Measurements from ENCODE around the gene AIG1.

AIG1 gene

DNA sequence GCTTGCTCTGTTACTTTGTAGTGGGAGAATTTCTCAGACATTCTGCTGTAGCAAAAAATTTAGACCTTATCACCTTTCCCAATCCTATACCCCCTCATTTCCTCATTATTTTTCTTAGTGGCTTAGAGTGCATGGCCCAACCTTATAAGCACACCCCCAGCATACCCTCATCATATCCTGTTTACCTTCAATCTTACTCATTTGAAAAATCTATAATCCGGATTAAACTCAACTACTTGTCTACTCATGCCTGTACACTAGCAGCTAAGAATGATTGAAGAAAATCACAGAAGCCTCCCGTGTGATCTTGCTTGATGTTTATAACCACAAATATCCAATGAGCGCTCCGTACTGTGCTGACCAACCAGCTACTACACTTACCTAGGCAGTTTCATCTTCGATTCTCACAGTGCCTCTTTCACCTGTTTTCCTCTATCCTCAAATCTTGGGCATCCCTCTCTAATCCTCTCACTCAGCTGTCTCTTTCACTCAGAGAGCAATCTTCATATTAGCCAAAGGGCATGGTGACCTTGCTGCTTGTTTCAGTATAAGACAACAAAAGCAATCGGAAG lies 36.6 kb downstream of the AIG1 start:
- DNase-seq (ENCODE audit: low read depth) = no peak

GRCh38 chr6:143098054-143098671 lies 37.5 kb downstream of the AIG1 start:
- DNase-seq (ENCODE audit: low read depth) = no peak

DNA sequence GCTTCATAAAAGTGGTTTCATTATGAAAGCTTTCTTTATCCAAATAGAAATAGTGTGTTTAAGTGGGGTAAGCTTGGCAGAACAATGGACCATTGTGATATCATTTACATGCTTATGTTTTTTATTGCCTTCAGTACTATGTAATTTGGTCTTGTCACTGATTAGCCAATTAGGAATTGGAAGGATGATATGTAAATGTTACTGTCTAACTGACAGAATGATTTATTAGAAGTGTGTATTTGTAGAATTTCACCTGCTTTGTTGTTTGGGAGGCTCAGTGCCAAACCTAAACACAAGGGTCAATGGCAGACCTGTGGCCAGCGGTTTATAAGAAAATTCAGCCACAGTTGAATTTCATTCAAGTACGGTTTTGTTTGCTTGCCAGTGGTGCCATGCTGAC lies 39.0 kb downstream of the AIG1 start:
- DNase-seq (ENCODE audit: low read depth) = no peak

DNA sequence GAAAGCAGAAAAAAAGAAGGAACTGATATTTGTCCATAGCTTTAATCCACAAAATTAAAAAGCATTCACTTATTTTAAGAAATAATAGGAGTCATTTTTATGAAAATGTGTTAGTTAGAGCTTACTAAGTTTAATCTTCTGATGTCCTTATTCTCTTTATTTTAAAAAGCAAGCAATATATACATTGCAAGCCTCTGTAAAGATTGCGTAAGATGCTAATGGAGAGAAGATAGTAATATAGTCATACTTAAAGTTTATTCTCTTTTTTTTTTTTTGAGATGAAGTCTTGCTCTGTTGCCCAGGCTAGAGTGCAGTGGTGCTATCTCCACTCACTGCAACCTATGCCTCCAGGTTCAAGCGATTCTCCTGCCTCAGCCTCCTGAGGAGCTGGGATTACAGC lies 39.7 kb downstream of the AIG1 start:
- no peak for DNase-seq (ENCODE audit: low read depth)

DNA sequence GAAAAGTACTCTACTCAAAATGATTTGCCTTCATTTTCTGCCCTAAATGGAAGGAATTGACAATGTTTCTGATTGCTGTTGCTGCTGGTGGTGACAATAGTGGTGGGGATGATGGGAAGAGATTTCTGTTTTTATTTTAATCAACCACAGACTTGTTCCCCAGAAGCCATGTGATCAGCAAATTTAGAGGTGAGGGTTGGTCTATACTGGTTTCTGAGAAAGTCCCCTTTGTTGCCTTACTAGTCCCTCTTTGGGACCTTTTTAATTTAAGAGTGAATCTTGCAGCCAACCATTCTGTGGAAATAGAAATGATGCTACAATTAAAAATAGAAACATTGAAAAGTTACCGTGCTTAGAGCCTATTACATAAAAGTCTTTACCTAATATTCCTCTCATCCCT lies 43.2 kb downstream of the AIG1 start:
- DNase-seq (ENCODE audit: low read depth) = no peak

DNA sequence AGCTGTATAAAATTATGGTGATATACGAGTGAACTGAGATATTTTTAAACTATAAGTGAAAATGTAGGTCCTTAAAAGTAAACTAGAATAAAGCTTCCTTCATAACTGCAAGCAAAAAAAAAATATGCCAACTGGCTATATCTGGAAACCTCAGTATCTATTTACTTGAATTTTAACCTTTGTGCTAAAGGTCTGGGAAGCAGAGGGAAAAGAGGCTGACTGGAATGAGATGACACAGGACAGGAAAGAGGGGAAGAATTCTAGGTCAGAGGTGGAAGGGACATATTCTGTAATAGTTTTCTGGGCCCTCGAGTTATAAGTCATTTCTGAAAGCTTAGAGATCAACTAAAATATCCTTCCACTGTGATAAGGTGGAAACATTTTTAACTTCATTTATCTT lies 46.8 kb downstream of the AIG1 start:
- DNase-seq (ENCODE audit: low read depth) = no peak

- no peak for DNase-seq (ENCODE audit: low read depth)
Measured at GRCh38 chr6:143107911-143108761, 47.4 kb downstream of the AIG1 start.

DNA sequence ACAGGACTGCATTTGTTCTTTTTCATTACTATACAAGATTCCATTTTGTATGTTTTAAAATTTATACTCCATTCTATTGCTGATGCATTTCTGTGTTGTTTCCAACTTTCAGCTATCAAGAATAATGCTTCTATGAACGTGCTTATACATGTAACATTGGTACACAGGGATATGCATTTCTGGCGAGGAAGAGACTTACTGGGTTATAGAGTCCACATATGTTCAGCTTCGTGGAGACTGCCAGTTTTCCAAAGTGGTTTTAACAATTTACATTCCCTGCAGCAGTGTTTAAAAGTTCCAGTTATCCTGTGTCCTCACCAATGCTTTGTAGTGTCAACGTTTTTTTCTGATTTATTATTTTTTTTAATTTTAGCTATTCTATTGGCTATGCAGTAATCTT lies 48.5 kb downstream of the AIG1 start:
- DNase-seq (ENCODE audit: low read depth) = no peak

DNA sequence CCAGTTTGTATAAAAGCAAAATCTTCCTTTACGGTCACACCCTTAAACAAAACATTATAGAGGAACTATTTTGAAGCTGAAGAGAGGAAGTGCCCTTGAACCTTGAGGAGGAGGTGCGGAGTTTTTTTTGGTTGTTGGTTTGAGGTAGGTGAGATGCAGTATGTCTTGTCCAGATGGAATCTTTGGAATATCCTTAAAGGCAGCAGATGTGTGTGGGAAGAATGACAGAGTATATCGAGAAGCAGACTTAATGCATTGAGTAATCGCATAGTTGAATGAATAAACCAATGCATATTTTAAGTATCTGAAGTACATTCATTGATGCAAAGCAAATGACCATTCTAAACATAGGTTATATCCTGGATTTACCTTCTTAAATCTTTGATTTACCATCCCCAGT lies 49.9 kb downstream of the AIG1 start:
- no peak for DNase-seq (ENCODE audit: low read depth)

DNA sequence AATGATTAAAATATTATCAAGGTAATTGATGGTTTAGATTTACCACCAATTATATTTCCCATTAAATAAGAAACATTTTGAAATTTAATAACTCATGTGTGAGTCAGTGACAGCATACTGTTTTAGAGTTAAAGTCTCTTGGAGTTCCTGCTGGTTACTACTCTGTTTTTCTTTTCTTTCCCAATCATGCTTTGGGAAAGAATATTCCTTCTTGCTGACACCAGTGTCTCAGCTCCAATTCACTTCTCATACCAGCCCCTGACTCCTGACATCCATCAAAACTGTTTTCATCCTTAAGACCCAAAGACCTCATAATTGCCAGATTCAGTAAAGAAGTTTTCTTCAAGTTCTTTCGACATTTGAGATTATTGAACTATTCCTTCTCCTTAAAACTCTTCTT lies 50.3 kb downstream of the AIG1 start:
- DNase-seq (ENCODE audit: low read depth) = no peak

GRCh38 chr6:143111443-143111842 lies 50.8 kb downstream of the AIG1 start:
- DNase-seq (ENCODE audit: low read depth) = no peak

DNA sequence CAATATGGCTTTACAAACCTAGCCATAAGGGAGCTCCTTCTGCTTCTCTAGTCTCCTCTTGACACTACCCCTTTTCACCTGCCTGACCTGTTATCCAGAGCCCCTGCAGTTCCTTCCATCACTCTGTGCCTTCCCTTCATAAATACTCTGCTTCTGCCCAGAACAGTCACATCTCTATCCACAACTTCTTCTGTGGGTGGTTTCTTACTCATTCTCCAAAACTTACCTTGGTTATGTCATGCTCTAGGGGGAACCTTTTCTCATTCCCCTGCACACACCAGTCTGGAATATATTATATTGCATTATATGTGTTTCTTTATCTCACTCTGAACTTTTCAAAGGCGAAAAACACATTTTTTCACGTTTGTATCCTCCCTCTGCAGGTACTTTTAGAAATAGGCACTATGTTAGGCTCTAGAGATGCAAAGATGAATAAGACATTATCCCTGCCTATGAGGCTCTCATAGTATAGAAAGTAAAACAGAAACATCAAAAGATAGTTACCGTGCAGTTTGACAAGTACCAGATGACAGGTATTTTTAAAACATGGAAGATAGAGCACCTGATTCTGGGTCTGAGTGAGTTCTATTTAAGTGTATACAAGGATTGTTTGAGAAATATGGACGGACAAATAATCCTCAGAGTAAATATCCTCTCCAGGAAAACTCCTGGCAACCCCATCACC lies 51.5 kb downstream of the AIG1 start:
- no peak for DNase-seq (ENCODE audit: low read depth)

DNA sequence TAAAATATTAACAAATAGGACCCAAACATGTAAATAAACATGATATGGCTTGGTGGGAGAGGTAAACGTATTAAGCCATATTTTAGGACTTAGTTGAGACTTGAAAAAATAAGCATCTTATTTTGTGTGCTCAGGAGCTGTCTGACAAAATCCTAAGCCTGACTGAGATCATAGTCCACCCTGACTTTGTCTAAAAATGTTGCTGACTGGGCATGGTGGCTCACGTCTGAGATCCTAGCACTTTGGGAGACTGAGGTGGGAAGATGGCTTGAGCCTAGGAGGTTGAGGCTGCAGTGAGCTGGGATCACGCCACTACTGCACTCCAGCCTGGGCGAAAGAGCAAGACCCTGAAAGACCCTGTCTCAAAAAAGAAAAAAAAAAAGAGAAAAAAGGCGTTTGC lies 52.1 kb downstream of the AIG1 start:
- DNase-seq (ENCODE audit: low read depth) = no peak

GRCh38 chr6:143115728-143116127 lies 55.0 kb downstream of the AIG1 start:
- no peak for DNase-seq (ENCODE audit: low read depth)

DNA sequence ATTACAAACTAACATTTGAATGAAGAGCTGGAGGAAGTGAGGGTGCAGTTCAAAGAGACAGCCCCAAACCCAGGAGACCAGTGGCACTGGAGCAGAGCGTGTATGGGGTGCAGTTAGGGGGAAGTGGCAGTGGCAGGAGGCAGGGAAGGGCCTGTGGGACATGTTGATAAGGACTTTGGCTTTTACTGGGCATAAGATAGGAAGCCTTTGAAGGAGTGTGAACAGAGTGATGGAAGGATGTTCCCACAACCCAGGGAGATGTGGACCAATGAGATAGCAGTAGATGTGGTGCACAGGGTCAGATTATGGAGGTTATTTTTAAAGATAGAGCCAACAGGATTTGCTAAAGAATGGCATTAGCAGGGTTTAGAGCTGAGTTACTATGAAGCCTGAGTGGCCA lies 56.4 kb downstream of the AIG1 start:
- no peak for DNase-seq (ENCODE audit: low read depth)

DNA sequence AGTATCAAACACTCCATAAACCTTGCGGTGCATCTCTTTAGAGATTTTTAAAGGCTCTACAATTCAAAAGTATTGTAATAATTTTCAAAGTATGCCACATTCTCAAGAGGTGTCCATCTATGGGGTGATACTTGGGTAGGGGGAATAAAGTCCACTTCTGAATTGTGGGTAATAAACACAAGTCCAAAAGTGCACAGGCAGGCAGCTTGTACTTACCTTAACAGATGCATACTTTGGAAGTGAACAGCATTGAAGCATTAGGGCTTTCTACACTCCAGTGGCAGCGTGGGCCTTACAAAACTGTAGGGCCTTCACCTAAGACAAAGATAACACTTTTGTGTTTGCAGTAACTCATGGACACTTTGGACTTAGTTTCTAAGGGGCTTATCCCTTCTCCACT lies 58.6 kb downstream of the AIG1 start:
- no peak for DNase-seq (ENCODE audit: low read depth)

DNA sequence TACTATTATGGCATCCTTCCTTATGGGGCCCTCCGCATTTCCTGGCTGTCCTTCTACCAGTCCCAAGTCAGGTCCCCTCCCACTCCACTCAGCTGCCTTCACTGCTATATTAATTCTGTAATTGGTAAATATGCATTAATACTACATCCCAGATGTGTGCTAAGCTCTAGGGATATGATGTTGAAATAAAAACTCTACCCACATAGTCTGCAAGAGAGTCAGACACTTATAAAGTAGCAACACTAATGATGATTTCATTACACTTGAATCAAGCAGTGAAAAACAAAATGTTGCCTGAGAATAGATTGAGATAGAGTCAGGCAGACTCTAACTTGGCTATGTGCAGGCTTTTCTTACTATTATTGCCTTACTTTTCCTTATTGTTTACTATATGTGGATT lies 62.4 kb downstream of the AIG1 start:
- DNase-seq (ENCODE audit: low read depth) = no peak

DNA sequence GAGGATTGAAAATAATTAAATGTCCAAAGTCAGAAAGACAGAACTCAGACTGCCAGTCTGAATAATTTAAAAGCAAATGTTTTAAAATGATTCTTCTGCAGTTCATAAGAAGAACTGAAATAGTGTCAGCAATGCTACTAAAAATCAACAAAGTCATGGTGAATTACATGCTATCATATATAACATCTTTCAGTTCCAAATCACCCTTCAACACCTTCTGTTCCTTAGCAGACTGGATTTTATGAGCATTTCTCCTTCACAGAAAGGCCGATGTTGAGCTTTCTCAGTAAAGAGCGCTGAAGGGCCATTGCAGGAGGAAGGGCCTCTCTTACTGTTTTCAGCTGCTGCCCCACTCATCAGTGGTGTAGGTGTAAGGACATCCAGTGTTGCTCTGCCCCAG lies 63.3 kb downstream of the AIG1 start:
- no peak for DNase-seq (ENCODE audit: low read depth)

DNA sequence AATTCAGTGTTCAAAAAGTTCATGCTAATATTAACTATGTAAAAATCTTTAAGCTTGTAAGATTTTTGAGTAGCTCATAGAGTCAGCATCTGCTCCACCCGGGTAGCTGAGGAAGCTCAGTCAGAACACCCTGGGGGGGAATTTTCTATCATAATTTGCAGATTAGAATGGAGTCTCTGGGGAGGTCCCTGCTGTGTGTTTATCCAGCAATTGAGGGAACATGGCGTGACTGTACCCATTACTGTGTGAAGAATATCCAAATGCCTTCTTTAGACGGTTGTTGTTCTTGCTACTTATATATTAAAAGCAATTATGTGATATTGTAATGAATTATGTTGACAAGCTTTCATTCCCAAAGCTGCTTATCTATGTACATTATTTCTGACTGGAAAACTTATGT lies 64.8 kb downstream of the AIG1 start:
- no peak for DNase-seq (ENCODE audit: low read depth)

GRCh38 chr6:143125864-143126573 lies 65.3 kb downstream of the AIG1 start:
- DNase-seq (ENCODE audit: low read depth) = no peak

DNA sequence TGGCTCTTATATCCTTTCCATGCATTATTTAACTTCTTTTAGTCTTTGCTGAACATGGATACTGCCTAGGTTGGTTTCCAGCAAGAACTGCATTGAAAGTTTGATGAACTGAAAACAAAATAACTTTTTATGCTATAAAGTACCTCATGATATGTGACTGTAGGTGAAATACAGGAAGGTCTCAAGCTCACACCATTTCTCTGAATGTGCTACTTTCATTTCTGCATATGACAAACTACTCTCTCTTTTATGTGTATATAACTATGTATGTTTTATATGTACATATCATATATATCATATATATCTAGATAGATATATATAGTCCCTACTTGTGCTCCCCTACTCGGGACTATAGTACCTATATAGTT lies 65.9 kb downstream of the AIG1 start:
- DNase-seq (ENCODE audit: low read depth) = no peak

DNA sequence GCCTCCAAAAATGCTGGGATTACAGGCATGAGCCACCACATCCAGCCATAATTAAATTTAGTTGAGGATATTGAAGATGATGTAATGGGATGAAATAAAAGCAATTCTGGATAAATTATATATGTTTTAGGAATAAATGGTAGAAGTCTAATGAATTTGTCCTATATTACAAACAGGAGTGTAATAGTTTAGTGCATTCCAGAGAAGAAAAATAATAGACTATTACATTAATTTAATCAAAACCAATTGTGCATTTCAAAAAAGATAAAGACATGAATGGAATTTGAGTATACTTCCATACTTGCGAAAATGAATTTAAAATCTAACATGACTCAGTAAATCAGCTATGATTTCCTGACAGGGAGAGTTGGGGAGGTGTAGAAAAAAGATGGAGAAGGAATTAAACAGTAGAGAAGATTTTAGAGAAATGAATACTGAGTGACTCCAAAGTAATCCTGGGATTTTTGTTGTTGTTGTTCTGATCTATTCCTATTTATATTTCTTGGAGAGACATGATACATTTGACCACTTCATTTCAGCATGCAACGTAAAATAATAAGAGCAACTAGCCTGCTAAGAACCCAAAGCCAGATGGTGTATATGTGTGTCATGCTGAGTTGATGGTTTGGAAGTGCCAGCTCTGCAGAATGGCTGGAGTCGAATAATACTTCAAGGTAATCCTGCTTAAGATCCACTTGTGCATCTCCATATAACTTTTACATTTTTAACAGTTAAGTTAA lies 67.4 kb downstream of the AIG1 start:
- no peak for DNase-seq (ENCODE audit: low read depth)
